22Rv1 (cell line): ENCODE results near the gene EVA1B.

Experiments
- H3K27ac ChIP-seq: fragments of 450-650 bp; 2 replicates; pipeline ENCODE4 v1.5.1; 2017
- CTCF ChIP-seq: fragments of 450-650 bp; IDR thresholded peaks from 2 replicates; pipeline ENCODE4 v1.5.1; 2017; ENCODE audit warnings: mild to moderate bottlenecking
- ZFX ChIP-seq: fragments of 450-650 bp; IDR thresholded peaks from 2 replicates; pipeline ENCODE4 v1.6.1; 2017; ENCODE audit warnings: antibody characterized with exemption, borderline replicate concordance

Gene EVA1B, protein sequence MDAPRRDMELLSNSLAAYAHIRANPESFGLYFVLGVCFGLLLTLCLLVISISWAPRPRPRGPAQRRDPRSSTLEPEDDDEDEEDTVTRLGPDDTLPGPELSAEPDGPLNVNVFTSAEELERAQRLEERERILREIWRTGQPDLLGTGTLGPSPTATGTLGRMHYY

DNA sequence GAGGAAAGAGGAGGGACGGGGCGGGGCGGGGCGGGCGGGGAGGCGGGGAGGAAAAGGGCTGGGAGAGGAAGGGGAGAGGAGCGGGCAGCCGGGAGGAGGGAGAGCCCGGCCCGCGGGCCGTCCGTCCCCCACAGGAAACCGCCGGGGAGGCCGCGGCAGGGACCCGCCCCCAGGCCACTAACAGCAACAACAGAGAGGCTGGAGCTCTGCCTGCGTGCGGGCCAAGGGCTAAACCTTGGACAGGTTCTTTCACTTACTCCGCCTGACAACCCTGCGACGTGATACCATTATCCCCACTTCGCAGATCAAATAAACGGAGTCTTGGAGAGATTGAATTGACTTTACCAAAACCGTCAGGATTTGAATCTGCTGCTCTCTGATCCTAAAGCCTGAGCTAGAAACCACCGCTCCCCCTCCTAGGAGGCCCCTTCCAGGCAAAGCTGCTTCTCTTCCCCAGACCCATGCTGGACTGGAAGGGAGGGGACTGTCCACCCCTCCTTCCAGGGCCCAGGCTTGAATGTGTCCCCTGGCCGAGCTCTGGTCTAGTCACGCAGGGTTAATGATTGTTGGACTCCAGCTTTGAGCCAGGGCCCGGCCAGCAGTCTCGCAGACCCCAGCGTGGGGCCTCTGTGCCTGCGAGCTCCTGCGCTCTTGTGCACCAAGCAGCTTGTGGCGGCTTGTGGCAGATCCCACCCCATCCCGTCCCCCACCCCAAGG, at the start of gene EVA1B:
Gene EVA1B, minus strand, starts transcription at position 10 of the 717 bp plus-strand sequence. CDS start 608 bp downstream, outside the sequence.
- peak within 1 kb of the TSS; percentile 82 for H3K27ac ChIP-seq
- no peak for TF ChIP-seq CTCF
- TF ChIP-seq ZFX: no peak

GRCh38 chr1:36372617-36373016, 49.2 kb upstream of the EVA1B start:
- H3K27ac ChIP-seq: no peak overlapping the region
- no peak for TF ChIP-seq ZFX
- TF ChIP-seq CTCF: no peak

- H3K27ac ChIP-seq: no peak overlapping the region
- TF ChIP-seq ZFX (no peak), CTCF (peak; percentile 95)
Measured at GRCh38 chr1:36369061-36369861, 45.8 kb upstream of the EVA1B start.

DNA sequence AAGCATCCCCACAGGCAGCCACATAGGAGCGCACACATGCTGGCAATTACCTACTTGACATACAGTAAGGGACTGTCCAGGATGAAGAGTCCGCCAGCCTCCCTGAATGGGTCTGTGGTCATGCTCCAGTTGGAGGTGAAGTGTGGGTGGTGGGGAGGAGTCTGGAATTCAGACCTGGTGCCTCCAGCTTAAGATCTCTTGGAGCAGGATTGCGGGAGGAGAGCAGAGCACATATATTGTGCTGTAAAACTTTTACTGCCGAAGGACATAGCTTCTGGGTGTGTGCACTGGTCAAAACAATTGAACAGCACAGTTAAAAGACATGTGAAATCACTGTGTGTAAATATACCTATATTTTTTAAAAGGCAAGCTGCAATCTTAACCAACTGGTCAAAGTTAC, 44.4 kb upstream of the EVA1B start:
- H3K27ac ChIP-seq: no peak overlapping the region
- TF ChIP-seq CTCF (no peak), ZFX (no peak)

DNA sequence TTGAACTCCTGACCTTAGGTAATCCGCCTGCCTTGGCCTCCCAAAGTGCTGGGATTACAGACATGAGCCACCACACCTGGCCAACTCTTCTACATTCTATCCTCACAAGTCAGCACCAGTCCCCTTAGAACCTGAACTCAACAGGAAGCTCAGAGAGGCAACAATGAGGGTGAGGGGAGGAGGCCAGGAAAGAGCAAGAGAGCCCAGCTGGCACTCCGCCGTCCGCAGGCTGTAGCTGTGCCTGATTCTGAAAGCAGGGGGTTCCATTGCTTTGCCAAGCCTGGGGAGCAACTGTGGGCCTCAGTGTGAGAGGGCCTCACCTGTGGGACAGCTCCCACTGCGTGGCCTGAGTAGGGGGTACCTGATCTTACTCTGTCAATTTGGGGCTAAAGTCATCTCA, 43.6 kb upstream of the EVA1B start:
- H3K27ac ChIP-seq: no peak overlapping the region
- no peak for TF ChIP-seq CTCF
- no peak for TF ChIP-seq ZFX

DNA sequence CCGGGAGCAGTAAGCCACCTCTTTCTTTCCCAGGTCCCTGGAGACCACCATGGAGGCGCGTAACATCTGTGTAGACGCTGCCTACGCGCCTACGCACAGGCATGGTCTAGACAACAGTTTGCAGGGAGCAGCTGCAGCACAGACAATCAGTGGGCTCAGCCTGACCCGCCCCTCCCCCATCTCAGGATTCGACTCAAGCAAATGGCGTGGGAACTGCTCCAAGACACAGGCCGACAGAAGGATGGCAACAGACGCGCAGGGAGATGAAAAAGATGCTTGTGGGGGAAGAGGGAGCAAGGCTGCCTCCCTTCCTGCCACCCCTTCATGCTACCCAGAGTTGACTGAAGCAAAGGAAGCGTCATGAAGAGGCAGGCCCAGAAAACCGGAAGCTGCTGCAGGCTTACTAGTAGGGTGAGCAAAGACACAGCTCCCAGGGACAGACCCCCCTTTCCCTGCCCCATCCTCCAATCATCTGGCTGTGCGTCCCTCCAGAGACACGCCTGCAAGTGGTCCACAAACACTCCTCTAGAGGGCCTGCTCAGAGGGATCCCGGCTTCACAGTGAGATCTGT, 42.7 kb upstream of the EVA1B start:
- TF ChIP-seq ZFX (no peak), CTCF (no peak)
- H3K27ac ChIP-seq: no peak overlapping the region

DNA sequence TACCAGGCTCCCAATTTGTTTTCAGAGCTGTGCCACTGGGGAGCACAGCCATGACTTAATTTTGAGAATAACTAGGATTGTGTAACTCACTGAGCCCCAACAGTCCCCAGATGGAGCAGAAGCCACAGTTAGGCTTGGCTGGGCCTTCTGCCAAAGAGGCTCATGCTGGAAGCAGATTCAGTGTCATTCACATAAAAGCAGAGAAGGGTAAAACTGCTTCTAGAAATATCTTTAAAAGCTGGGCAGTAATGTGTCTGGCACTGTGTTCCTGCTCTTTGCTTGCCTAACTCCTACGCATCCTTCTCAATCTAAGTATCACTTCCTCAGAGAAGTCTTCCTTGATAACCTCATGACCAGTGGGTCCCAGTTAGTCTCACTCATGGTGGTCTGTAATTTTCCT, 41.9 kb upstream of the EVA1B start:
- TF ChIP-seq CTCF: no peak
- no peak for TF ChIP-seq ZFX
- no peak overlapping the region for H3K27ac ChIP-seq
